ENCODE measurements around the gene DIDO1.
"Not testable (repeated sequence)": the region's sequence is repeated elsewhere in the genome, so short reads cannot be mapped to it uniquely, and the experiment has no call there.

The DIDO1 gene

GRCh38 chr20:62876902-62877816 is 49.1 kb downstream of the DIDO1 start:
- H3K4me3 ChIP-seq (ENCODE audit: low read length), result no peak overlapping the region
- TF ChIP-seq ZNF274 (IDR thresholded peaks at IDR 0.05; ENCODE audit: low read depth, low read length), result no peak

- no peak for TF ChIP-seq ZNF274 (IDR thresholded peaks at IDR 0.05; ENCODE audit: low read depth, low read length)
- H3K4me3 ChIP-seq (ENCODE audit: low read length), result no peak overlapping the region
Observed at GRCh38 chr20:62876501-62876901, 49.8 kb downstream of the DIDO1 start.

GRCh38 chr20:62875419-62876361 is 50.6 kb downstream of the DIDO1 start:
- no peak for TF ChIP-seq ZNF274 (IDR thresholded peaks at IDR 0.05; ENCODE audit: low read depth, low read length)
- H3K4me3 ChIP-seq (ENCODE audit: low read length), result no peak overlapping the region

- TF ChIP-seq ZNF274 (IDR thresholded peaks at IDR 0.05; ENCODE audit: low read depth, low read length), result no peak
- H3K4me3 ChIP-seq (ENCODE audit: low read length), result no peak overlapping the region
Observed at GRCh38 chr20:62874964-62875344, 51.4 kb downstream of the DIDO1 start.

GRCh38 chr20:62873681-62874031 is 52.6 kb downstream of the DIDO1 start:
- not testable (repeated sequence) for H3K4me3 ChIP-seq (ENCODE audit: low read length)

- no peak overlapping the region for H3K4me3 ChIP-seq (ENCODE audit: low read length)
- TF ChIP-seq ZNF274 (IDR thresholded peaks at IDR 0.05; ENCODE audit: low read depth, low read length), result no peak
Observed at GRCh38 chr20:62873280-62873679, 53.0 kb downstream of the DIDO1 start.

- H3K4me3 ChIP-seq (ENCODE audit: low read length), result no peak overlapping the region
- TF ChIP-seq ZNF274 (IDR thresholded peaks at IDR 0.05; ENCODE audit: low read depth, low read length), result no peak
Observed at GRCh38 chr20:62872862-62873261, 53.4 kb downstream of the DIDO1 start.

GRCh38 chr20:62872184-62872847 is 54.0 kb downstream of the DIDO1 start:
- TF ChIP-seq ZNF274 (IDR thresholded peaks at IDR 0.05; ENCODE audit: low read depth, low read length), result no peak
- no peak overlapping the region for H3K4me3 ChIP-seq (ENCODE audit: low read length)

GRCh38 chr20:62864207-62864606 is 62.1 kb downstream of the DIDO1 start:
- TF ChIP-seq ZNF274 (IDR thresholded peaks at IDR 0.05; ENCODE audit: low read depth, low read length), result no peak
- H3K4me3 ChIP-seq (ENCODE audit: low read length), result no peak overlapping the region

GRCh38 chr20:62861726-62862336 is 64.5 kb downstream of the DIDO1 start, which contains the start of gene TCFL5:
Gene TCFL5 (minus strand): TSS chr20:62861822. CDS start chr20:62861670, 152 bp downstream.
- peak within 1 kb of the TSS; percentile 70 for H3K4me3 ChIP-seq (ENCODE audit: low read length)
- TF ChIP-seq ZNF274 (IDR thresholded peaks at IDR 0.05; ENCODE audit: low read depth, low read length), result no peak

GRCh38 chr20:62860924-62861691 is 65.2 kb downstream of the DIDO1 start:
- peak overlapping the region; percentile 70 for H3K4me3 ChIP-seq (ENCODE audit: low read length)
- TF ChIP-seq ZNF274 (IDR thresholded peaks at IDR 0.05; ENCODE audit: low read depth, low read length), result no peak

GRCh38 chr20:62860391-62860923 is 65.8 kb downstream of the DIDO1 start:
- H3K4me3 ChIP-seq (ENCODE audit: low read length), result peak overlapping the region; percentile 70
- TF ChIP-seq ZNF274 (IDR thresholded peaks at IDR 0.05; ENCODE audit: low read depth, low read length), result no peak

GRCh38 chr20:62859721-62860120 is 66.6 kb downstream of the DIDO1 start:
- TF ChIP-seq ZNF274 (IDR thresholded peaks at IDR 0.05; ENCODE audit: low read depth, low read length), result no peak
- H3K4me3 ChIP-seq (ENCODE audit: low read length), result peak overlapping the region; percentile 70; the same call in 1 of the 2 replicates

Data from GM08714 (cell line).